Measurements from ENCODE around the gene MAST4.
"Not testable (repeated sequence)": the region's sequence is repeated elsewhere in the genome, so short reads cannot be mapped to it uniquely, and the experiment has no call there.

Gene MAST4

DNA sequence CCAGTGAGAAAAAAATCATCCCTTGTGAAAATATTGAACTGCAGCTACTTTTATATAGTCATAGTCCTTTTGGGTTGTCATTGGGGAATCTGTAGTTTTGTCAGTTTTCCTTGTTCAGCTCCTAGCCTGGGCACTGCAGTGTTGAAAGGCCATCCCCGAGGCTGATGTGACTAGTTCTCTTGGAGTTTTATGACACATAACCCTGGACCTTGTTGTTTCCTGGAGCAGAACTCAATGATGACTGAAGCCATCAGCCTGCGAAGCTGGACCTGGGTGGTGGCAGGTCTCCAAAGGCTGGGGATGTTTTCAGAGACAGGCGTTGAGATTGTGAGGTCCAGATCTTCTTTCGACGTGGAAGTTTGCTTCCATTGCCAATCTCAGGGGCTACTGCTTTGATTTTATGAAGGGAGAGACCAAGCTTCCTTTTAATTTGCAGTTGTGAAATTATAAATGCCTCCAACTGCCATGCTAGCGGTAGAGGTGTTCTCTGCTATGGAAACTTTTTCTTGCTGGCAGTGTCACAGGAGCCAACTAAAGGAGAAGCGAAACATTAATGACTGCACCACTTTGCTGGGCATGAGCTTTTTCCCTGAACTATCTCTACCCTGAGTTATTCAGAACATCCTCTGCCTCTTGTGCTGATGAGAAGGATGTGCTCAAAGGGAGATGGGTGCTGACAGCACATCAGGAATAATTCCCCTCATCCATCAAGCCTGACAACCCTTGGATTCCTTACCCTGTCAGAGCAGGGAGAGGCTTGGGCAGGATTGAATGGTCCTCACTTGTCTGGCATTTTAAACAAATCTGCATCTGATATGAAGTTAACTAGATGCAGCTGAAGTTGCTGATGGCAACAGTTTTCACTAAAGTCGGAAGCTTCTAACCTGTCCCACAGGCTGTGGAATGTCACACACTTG, 209.6 kb downstream of the MAST4 start:
- no peak for DNase-seq (ENCODE audit: extremely low read depth in 1 of 2, low read depth in 1 of 2)

DNA sequence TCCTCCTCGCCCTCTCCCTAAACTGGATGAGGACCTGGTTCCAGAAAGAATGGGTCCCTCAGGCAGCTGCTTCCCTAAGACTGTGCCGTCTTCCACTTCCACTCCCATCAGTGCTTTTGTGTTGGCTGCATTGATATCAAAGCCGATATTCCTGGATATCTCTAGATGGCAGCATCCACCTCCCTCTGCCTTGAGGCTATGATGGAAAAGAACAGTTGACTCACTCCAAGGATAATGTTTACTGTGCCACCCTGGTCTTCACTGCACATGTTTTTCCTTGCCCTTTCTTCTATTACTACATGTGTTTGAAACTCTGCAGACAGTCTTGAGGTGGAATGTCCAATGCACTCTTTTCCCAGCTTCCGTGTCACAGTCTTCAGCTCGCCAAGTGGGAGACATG, 211.6 kb downstream of the MAST4 start:
- no peak for DNase-seq (ENCODE audit: extremely low read depth in 1 of 2, low read depth in 1 of 2)

DNA sequence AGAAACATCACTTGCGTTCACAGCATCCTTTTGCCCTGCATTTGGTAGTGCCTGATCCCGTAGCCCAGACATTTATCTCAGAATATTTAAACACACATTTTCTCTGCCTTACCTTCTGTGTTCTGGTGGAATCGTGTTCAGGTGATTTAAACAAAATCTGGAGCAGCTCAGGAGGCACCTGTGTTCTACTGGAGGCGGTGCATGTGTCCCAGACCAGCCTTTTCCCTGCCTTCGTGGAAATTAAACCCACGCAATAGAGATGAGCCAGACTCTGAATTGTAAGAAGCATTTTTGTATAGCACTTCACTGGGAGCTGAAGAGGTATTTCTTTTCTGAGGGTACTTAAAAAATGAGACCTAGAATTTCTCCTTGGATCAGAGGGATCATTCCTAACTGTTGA, 212.5 kb downstream of the MAST4 start:
- DNase-seq (ENCODE audit: extremely low read depth in 1 of 2, low read depth in 1 of 2): no peak

DNA sequence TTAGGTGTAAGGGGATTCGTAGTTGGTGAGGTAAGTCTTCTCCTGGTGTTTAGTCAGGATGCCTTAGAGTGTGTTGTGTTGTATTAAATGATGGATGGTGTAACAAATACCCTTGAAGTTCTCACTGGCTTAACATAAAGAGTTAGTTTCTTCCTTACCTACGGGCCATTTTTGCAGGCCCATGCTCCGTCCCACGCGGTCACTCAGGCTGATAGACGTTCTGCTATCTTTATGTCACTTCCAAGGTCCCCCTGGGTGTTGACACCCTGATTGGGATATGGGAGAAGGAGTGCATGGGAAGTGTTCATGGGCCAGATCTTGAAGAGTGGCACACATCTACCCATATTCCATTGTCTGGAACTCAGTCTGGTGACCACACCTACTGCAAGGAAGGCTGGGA, 214.0 kb downstream of the MAST4 start:
- DNase-seq (ENCODE audit: extremely low read depth in 1 of 2, low read depth in 1 of 2): no peak

DNA sequence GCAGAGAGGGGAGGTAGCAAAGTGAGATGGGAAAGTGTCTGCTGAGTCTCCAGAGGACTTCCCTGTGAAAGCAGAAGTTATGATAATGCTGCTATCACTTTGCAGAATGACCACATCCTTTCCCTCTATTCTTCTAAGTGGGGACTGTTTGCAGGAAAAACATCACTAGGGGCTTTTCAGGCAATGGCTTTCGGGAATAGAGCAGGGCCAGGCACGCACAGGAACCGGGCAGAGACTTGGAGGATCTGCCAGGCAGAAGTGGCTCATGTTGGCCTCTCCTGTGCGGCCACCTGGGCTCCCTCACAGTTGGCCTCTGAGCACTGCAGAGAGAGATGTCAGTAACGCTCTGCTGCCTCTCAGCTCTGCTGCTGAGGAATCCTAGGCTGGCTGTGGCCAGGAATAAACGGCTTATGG, 214.7 kb downstream of the MAST4 start:
- no peak for DNase-seq (ENCODE audit: extremely low read depth in 1 of 2, low read depth in 1 of 2)

DNA sequence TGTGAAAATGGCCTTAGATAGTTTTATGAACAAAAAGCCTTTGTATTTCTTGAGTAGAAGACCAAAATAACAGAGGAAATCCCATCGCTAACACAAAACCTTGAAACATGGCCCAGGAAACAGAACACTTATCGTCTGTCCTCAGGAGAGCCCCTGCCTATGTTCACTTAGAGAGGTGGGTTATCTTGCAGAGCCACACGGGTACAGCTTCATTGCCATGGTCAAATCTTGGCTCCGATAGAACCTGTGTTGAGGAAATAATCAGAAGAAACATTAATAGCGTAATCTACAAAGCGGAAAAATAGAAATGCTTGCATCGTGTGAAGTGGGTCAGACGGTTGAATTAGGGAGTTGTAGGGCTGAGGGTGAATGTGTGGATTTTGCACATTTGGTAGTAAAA, 216.1 kb downstream of the MAST4 start:
- DNase-seq (ENCODE audit: extremely low read depth in 1 of 2, low read depth in 1 of 2): no peak

DNA sequence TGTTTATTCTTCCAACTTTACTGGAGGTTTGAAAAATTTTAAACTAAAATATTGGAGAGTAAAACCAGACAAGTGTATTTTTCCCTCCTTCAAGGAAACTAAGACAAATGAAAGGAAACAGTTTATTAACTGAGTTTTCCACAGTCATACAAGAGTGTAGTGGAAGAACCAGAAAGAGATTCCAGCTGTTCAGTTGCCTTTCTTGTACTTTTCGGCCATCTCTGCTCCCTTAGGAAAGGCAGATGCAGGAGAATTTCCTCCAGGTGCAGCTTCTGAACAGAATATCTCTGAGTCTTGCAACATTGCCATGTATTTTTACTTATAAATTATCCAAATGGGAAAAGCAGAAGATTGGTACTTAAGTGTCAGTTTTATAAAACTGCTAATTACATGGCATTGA, 217.1 kb downstream of the MAST4 start:
- no peak for DNase-seq (ENCODE audit: extremely low read depth in 1 of 2, low read depth in 1 of 2)

DNA sequence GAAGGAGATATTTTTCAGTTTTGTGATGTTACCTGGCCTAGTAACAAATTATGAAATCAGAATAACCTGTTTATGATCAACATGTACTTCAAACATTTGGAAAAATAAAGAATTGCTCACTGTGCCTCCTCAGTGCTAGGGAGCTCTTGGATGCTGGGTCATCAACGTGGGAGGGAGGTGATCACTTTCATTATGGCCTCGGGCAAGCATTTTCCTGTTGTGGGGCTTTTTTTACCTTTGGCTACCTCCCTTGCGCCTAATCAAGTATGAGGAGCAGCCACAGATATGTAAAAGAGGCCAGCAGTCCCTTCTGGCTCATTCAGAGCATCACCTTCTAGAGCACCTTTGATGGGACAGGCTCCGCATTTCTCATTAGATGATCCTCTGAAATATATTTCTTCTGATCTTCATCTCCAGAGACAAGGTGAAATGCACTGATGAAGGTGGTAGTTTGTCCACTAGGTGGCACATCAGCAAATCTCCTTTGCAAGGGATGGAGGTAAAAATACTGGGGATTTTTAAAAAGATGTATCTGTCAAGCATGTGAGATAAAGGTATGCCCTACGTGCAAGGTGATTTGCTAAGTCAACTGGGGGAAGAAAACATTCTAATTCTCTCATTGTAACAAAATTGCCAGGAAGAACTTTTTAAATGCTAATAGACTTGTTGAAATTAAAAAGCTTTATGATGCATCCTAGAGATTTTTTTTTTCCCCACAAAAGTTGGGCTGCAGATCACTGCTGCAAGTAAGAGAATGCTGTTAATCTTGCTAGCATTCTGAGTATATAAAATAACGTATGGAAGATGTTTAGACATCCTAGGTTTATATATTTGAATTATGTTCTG, 218.2 kb downstream of the MAST4 start:
- DNase-seq (ENCODE audit: extremely low read depth in 1 of 2, low read depth in 1 of 2): no peak

DNA sequence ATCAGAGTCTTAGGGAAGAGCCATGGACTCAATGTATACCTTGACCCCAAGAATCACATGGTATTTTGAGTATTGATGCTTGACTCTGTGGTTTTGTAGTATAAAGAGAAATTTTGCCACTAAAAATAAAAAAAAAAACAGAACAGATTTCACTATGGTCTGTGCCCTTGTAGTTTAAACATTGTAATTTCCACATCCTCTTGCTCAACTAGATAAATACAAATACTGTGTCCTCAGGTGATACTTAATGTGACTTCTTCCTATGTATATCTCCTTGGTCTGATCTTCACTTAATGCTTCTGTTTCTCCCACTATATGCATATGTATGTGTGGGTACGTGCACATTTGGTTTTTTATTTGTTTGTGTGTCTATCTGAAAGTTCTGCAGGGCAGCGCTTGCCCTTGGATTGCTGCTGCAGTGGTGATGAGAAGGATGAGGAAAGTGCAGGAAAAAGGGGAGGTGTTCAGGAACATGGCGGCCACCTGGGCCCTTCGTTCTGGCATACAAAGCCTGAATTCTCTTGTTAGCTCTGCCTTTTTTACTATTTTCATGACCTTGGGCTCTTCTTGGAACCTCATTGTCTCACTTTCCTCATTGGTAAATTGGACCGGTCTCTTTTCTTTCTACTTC, 222.2 kb downstream of the MAST4 start:
- DNase-seq (ENCODE audit: extremely low read depth in 1 of 2, low read depth in 1 of 2): no peak

DNA sequence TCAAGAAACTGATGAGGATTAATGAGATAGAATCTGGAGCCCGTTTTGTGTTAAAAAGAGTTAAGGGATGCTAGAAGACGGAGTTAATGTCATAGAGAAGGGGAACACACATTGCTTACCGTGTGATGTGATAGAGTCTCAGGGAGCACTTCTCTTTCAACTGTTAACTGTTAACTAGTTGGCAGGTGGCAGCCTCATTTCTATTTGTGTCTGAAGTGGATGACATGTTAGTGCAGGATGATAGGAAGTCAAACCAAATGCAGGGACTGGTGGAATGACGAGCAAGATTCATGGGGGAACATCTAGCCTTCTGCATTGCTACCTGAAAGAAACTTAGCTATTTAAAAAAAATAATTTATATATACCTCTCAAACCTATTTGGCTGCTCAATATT, 222.7 kb downstream of the MAST4 start:
- DNase-seq (ENCODE audit: extremely low read depth in 1 of 2, low read depth in 1 of 2): no peak

DNA sequence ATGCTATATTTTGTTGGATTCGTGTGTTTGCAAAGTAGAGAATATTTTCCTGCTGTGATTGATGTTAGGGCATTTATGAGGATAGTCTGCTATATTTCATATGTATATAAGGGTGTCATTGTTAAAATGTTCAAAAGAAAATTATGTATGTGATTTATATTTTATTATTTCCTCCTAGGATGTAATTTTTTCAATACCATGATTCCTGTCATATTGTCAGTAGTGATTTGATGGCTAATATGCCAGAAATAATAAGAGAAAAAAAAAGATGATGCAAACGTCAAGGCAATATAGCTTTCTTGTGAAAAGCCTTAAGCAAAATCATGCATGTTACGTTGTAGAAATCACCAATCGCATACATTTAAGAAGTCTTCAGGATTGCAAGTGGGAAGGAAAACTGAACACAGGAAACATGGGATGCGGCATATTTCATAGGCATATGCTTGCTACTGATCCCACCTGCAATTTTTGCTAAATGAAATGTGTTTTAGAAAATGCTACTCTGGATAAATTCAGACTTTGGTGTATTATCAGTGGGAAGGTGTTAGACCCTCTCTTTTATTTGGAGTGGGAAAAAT, 224.5 kb downstream of the MAST4 start:
- no peak for DNase-seq (ENCODE audit: extremely low read depth in 1 of 2, low read depth in 1 of 2)

DNA sequence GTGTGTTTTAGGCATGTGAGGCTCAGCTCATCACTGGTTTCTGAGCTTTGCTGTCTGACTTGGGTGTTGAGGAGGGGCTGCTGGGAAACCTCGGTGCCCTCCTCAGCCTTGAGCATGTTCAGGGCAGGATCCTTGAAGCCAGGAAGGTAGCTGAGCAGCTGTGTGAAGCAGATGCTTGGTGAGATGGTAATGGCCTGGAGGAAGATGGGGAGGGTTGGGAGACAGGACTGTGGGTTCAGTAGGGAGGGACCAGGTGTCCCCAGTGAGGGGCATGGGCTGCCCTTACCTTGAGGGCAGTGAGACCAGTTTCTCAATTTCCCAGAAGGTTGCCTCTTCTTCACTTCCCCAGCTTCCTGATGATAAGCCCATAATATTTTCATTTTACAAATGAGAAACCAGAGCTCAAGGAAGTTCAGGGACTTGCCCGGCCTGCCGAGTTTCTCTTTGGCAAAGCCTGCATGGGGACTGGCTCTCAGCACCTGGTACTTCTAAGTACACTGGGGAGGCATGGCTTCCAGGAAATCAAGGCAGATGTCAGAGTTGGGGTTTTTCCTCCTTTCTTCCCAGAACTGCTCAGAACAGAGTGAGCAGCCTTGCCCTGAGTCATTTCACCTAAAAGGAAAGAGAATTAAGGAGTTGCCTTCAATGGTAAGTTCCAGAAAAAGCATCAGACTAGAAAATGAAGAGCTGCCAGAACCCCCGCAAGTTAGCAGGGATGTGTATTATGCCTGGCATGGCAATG, 225.7 kb downstream of the MAST4 start:
- no peak for DNase-seq (ENCODE audit: extremely low read depth in 1 of 2, low read depth in 1 of 2)

DNA sequence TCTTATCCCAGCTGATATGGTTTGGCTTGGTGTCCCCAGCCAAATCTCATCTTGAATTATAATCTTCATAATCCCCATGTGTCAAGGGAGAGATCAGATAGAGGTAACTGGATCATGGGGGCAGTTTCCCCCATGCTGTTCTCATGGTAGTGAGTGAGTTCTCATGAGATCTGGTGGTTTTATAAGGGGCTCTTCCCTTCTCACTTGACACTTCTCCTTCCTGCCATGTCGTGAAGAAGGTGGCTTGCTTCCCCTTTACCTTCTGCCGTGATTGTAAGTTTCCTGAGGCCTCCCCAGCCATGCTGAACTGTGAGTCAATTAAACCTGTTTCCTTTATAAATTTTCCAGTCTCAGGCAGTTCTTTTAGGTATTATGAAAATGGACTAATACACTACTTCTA, 226.7 kb downstream of the MAST4 start:
- DNase-seq (ENCODE audit: extremely low read depth in 1 of 2, low read depth in 1 of 2): not testable (repeated sequence)

DNA sequence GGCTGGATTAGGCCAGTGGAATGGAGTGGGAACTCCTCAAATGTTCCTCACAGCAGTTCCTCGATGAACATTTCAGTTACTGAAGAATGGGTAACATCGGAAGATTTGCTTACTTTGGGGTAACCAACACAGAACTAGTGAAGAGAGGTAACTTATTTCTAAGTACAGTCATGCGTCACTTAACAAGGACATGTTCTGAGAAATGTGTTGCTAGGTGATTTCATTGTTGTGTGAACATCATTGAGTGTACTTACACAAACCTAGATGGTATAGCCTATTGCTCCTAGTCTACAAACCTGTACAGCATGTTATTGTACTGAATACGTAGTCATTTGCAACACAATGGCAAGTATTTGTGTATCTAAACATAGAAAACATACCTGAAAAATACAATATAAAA, 228.3 kb downstream of the MAST4 start:
- no peak for DNase-seq (ENCODE audit: extremely low read depth in 1 of 2, low read depth in 1 of 2)

DNA sequence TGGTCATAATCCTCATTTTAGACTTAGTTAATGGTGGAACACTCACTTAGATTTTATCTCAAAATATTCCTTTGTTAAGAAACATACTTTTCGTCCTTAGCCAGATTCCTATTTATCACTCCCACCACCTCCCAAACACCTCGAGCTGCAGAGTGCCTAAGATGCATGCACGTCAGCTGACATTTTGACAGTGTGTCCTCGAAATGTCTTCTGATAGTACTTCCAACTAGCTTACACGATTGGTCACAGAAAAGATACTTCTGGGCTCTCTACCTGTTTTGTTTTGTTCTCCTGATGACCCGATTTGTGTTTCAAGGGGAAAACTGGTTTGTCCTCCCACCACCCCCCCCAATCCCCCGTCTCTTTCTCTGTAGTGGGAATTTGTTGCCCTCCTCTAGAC, 230.1 kb downstream of the MAST4 start:
- no peak for DNase-seq (ENCODE audit: extremely low read depth in 1 of 2, low read depth in 1 of 2)

DNA sequence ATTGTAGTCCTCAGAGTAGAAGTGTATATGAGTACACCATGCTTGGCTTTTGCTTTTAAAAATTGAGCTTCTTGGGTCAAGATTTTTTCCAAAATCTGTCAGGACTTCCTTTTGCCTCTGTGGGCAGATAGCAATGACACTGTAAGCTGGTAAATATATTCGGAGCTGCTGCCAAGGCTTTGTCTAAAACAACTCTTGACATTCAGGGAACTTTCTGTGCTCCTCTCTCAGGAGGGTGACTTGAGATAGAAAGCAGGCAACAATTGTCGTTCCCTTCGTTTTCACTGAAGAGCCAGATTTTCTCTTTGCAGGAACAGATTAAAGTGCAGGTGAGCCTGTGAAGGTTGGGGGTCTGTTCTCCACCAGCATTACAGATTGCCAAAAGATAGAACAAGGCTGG, 230.5 kb downstream of the MAST4 start:
- DNase-seq (ENCODE audit: extremely low read depth in 1 of 2, low read depth in 1 of 2): no peak

DNA sequence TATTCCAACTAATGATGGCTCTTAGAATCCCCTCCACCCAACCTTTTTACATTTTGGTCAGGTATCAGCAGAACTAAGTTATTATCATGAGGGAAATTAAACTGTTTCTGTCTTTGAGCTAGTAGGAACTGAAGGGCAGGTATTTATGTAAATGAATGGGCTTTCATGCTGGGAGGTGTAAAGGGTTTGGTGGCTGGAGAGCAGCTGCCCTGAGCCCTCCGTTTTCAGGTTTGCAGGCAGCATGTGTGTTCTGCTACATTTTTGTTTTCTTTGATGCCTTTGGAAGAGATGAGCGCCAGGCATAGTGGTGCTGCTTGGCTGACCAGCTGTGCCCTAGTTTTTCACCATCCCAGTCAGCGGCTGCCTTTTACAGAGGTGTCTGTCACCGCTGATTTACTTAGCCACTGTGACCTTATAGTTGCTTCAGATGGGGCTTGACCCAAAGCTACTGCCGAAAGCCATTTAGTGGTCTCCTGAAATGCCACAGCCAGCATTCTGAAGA, 231.9 kb downstream of the MAST4 start:
- DNase-seq (ENCODE audit: extremely low read depth in 1 of 2, low read depth in 1 of 2): no peak

DNA sequence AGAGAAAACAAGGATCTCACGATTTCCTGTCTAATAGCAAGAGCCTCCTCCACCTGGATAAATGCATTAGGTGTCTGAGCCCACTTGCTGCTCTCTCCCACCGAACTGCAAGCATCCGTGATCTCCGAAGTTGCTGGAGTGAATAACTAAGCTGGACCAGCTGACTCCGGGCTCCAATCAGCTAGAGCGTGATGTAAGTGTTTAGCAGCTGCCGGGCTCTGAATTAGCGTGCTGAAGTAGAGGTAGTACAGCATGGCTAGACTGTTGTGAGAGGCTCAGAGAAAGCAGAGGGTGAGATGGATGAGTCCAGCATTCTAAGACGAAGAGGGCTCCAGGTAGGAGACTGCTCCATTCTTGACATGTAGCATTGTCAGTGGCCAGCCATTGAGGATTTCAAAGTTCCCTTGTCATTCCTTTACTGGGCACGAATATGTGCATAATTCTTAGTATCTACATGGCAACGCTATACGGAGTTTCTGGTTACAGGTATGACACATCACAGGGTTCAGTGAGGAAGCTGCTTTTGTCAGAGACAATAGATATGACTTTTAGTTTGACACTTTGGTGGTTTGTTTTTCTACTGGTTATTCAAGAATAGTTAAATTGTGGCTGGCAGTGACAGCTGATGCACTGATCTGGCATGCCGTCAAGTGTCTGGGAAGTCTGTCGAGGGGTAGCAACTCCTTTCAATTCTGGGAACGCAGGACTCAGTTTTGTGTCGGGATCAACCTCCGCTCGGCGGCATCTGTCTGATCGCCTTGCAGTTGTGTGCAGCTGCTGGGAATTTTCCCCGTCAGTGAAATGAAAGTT, 232.6 kb downstream of the MAST4 start:
- peak in 1 of 2 donors; percentile 8 for DNase-seq (ENCODE audit: extremely low read depth in 1 of 2, low read depth in 1 of 2)

DNA sequence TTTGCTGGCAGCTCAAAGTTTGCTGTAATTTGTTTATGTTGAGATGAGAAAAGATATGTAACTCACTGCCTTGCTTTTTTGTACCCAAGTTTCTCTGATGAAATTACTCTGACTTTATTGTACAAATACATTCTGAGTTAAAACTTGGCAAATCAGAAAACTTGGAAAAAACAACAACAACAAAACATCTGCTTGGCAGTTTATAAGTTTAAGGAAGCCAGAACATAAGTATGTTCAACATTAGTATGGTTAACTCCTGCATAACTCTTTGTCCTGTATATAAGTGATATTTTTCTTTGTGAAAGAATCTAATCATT, 233.1 kb downstream of the MAST4 start:
- DNase-seq (ENCODE audit: extremely low read depth in 1 of 2, low read depth in 1 of 2): no peak

DNA sequence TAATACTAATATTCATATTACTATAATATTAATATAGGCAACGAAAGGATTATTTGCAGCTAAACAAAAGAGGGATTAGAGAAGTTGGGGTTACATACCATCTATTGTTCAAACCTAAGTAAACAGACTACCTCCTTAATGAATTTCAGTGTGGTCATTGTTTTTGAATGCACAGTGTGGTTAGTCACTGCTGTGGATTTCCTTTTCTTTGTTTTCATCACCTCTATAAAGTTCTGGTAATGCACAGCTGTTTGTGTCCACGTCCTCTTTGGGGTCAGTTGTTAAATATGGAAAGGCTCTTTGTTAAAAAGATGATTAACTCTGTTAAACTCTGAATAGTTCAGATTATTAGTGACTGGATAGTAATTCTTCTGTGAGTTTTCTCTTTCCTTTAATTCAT, 233.6 kb downstream of the MAST4 start:
- no peak for DNase-seq (ENCODE audit: extremely low read depth in 1 of 2, low read depth in 1 of 2)
